GM23338 (cell line): ENCODE measurements around the gene COQ8B.

Source experiments
- CREB1 ChIP-seq: fragments of 250-450 bp; sonication (Bioruptor Pico); IDR thresholded peaks from 2 replicates; pipeline ENCODE4 v1.5.0; 2020; ENCODE audit warnings: low read depth, mild to moderate bottlenecking, moderate library complexity
- ETS1 ChIP-seq: IDR thresholded peaks from 2 replicates; pipeline ENCODE4 v1.6.1; 2016; ENCODE audit warnings: antibody characterized with exemption
- EZH2 ChIP-seq: fragments of 200-600 bp; sonication (generic); IDR thresholded peaks from one replicate; pipeline ENCODE4 v1.8.0; 2017; ENCODE audit warnings: antibody characterized with exemption, mild to moderate bottlenecking, low read depth; ENCODE audit not compliant: unreplicated experiment
- EZH2phosphoT487 ChIP-seq: fragments of 200-600 bp; sonication (generic); IDR thresholded peaks from one replicate; pipeline ENCODE4 v1.8.1; 2018; ENCODE audit warnings: antibody characterized with exemption; ENCODE audit not compliant: unreplicated experiment
- JUNB ChIP-seq: IDR thresholded peaks from one replicate; pipeline ENCODE4 v1.6.1; 2016; ENCODE audit warnings: antibody characterized with exemption; ENCODE audit not compliant: unreplicated experiment
- NANOG ChIP-seq: IDR thresholded peaks from 2 replicates; pipeline ENCODE4 v1.6.1; 2016; ENCODE audit warnings: antibody characterized with exemption, borderline replicate concordance
- POLR2AphosphoS5 ChIP-seq: IDR thresholded peaks from 2 replicates; pipeline ENCODE4 v1.6.1; 2016; ENCODE audit warnings: antibody characterized with exemption, low read depth
- STAT1 ChIP-seq: IDR thresholded peaks from one replicate; pipeline ENCODE4 v1.6.1; 2016; ENCODE audit warnings: antibody characterized with exemption; ENCODE audit not compliant: unreplicated experiment
- ZNF114 ChIP-seq: fragments of 250-450 bp; sonication (Bioruptor Pico); IDR thresholded peaks from 2 replicates; pipeline ENCODE4 v1.5.0; 2020; ENCODE audit warnings: mild to moderate bottlenecking, moderate library complexity
- ZNF331 ChIP-seq: fragments of 250-450 bp; sonication (Bioruptor Pico); IDR thresholded peaks from 2 replicates; pipeline ENCODE4 v1.5.0; 2020; ENCODE audit warnings: low read depth, mild to moderate bottlenecking, moderate library complexity
- ZNF462 ChIP-seq: fragments of 250-450 bp; sonication (Bioruptor Pico); IDR thresholded peaks from 2 replicates; pipeline ENCODE4 v1.5.0; 2020; ENCODE audit warnings: mild to moderate bottlenecking, moderate library complexity
- TF ChIP-seq, protein P1 (sequence below): IDR thresholded peaks from one replicate; pipeline ENCODE4 v1.6.1; 2018; ENCODE audit warnings: antibody characterized with exemption; ENCODE audit not compliant: unreplicated experiment
- TF ChIP-seq, protein P2 (sequence below), 2 experiments: fragments of 200-600 bp in 1 of 2; sonication (generic) in 1 of 2; conservative IDR thresholded peaks; 2 replicates each; pipeline versions ENCODE4 v1.5.1 to v1.6.1; 2016 to 2017; ENCODE audit warnings: antibody characterized with exemption in 2 of 2, low read depth in 2 of 2, mild to moderate bottlenecking in 2 of 2, moderate library complexity in 1 of 2

DNA sequence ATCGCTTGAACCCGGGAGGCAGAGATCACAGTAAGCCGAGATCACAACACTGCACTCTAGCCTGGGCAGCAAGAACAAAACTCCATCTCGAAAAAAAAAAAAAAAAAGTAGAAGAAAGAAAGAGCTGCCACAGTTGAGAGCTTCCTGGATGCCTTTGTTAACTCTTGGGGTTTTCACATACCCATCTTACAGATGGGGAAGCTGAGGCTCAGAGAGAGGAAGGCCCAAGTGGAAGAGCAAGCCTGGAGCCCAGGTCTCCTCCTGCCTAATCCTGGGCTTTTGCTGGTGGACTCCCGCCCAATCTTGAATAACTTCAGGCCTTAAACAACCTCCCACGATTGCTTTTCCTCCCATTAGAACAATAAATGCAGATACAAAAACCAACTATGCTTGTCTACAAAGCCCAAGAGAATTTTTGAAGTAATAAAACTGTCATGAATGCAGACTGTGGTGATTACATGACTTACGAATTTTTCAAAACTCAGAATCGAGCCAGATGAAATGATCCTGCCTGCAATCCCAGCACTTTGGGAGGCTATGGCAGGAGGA is 73.9 kb downstream of the COQ8B start:
- TF ChIP-seq, protein P1, sequence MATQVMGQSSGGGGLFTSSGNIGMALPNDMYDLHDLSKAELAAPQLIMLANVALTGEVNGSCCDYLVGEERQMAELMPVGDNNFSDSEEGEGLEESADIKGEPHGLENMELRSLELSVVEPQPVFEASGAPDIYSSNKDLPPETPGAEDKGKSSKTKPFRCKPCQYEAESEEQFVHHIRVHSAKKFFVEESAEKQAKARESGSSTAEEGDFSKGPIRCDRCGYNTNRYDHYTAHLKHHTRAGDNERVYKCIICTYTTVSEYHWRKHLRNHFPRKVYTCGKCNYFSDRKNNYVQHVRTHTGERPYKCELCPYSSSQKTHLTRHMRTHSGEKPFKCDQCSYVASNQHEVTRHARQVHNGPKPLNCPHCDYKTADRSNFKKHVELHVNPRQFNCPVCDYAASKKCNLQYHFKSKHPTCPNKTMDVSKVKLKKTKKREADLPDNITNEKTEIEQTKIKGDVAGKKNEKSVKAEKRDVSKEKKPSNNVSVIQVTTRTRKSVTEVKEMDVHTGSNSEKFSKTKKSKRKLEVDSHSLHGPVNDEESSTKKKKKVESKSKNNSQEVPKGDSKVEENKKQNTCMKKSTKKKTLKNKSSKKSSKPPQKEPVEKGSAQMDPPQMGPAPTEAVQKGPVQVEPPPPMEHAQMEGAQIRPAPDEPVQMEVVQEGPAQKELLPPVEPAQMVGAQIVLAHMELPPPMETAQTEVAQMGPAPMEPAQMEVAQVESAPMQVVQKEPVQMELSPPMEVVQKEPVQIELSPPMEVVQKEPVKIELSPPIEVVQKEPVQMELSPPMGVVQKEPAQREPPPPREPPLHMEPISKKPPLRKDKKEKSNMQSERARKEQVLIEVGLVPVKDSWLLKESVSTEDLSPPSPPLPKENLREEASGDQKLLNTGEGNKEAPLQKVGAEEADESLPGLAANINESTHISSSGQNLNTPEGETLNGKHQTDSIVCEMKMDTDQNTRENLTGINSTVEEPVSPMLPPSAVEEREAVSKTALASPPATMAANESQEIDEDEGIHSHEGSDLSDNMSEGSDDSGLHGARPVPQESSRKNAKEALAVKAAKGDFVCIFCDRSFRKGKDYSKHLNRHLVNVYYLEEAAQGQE, result no peak
- TF ChIP-seq EZH2phosphoT487, result no peak
- no peak for TF ChIP-seq POLR2AphosphoS5
- no peak for TF ChIP-seq ZNF331 (CRISPR knock-in tag)
- TF ChIP-seq, protein P2, sequence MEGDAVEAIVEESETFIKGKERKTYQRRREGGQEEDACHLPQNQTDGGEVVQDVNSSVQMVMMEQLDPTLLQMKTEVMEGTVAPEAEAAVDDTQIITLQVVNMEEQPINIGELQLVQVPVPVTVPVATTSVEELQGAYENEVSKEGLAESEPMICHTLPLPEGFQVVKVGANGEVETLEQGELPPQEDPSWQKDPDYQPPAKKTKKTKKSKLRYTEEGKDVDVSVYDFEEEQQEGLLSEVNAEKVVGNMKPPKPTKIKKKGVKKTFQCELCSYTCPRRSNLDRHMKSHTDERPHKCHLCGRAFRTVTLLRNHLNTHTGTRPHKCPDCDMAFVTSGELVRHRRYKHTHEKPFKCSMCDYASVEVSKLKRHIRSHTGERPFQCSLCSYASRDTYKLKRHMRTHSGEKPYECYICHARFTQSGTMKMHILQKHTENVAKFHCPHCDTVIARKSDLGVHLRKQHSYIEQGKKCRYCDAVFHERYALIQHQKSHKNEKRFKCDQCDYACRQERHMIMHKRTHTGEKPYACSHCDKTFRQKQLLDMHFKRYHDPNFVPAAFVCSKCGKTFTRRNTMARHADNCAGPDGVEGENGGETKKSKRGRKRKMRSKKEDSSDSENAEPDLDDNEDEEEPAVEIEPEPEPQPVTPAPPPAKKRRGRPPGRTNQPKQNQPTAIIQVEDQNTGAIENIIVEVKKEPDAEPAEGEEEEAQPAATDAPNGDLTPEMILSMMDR (conservative IDR thresholded peaks at IDR 0.05; ENCODE audit: low read depth in 2 of 2), result no peak
- no peak for TF ChIP-seq EZH2
- no peak for TF ChIP-seq CREB1
- TF ChIP-seq JUNB, result no peak
- TF ChIP-seq ETS1, result no peak
- no peak for TF ChIP-seq NANOG
- no peak for TF ChIP-seq ZNF114 (CRISPR knock-in tag)
- TF ChIP-seq ZNF462, result no peak
- no peak for TF ChIP-seq STAT1
